Left kidney (tissue), 2 donors: ENCODE data around the gene SYPL2. TPM values are rescaled to one million over a fixed set of nuclear protein-coding genes. Genes with fewer than 3 reads are reported as not detected.

Source experiments
- DNase-seq: peaks from one replicate; pipeline ENCODE4 v3.0.0-alpha.2; 2013
- polyA plus RNA-seq: library from polyadenylated mRNA; unstranded; fragments of 120-200 nt; gene quantifications from one replicate; pipeline ENCODE4 v1.2.1, GENCODE V29; 2013; ENCODE audit not compliant: insufficient read length

The SYPL2 gene
- polyA plus RNA-seq, 1 donor: 13.4 TPM

- DNase-seq: no peak
These were observed 50.5 kb downstream of the SYPL2 start for GRCh38 chr1:109516872-109517271.

GRCh38 chr1:109517337-109517736 lies 51.0 kb downstream of the SYPL2 start:
- no peak for DNase-seq

- DNase-seq: no peak
These were observed 54.9 kb downstream of the SYPL2 start for GRCh38 chr1:109521002-109521951.

GRCh38 chr1:109522026-109522425 lies 55.7 kb downstream of the SYPL2 start:
- DNase-seq: no peak

- DNase-seq: no peak
These were observed 57.4 kb downstream of the SYPL2 start for GRCh38 chr1:109523706-109524105.

GRCh38 chr1:109527098-109527811 lies 60.9 kb downstream of the SYPL2 start:
- no peak for DNase-seq

GRCh38 chr1:109527846-109528695 lies 61.7 kb downstream of the SYPL2 start:
- DNase-seq: no peak

GRCh38 chr1:109528712-109529111 lies 62.4 kb downstream of the SYPL2 start:
- no peak for DNase-seq

GRCh38 chr1:109529881-109530456 lies 63.6 kb downstream of the SYPL2 start:
- no peak for DNase-seq

- no peak for DNase-seq
These were observed 64.2 kb downstream of the SYPL2 start for GRCh38 chr1:109530457-109531087.

- no peak for DNase-seq
These were observed 65.0 kb downstream of the SYPL2 start for GRCh38 chr1:109531380-109531779.

Other genes with a start within 250 kb of the SYPL2 start
- gene CELSR2, start 217.0 kb upstream of the SYPL2 start, polyA plus RNA-seq: 31.8 TPM
- gene PSRC1, start 183.4 kb upstream of the SYPL2 start, polyA plus RNA-seq: 29.8 TPM
- 0.37 TPM for gene MYBPHL, start 159.5 kb upstream of the SYPL2 start, polyA plus RNA-seq
- gene SORT1, start 68.6 kb upstream of the SYPL2 start, polyA plus RNA-seq: 66.4 TPM
- 120 TPM for gene PSMA5, start 40.1 kb upstream of the SYPL2 start, polyA plus RNA-seq
- gene ATXN7L2, start 17.4 kb downstream of the SYPL2 start, polyA plus RNA-seq: 10.4 TPM
- gene CYB561D1, start 27.5 kb downstream of the SYPL2 start, polyA plus RNA-seq: 9.7 TPM
- gene AMIGO1, start 43.2 kb downstream of the SYPL2 start, polyA plus RNA-seq: 6.2 TPM
- 1.1 TPM for gene GPR61, start 73.3 kb downstream of the SYPL2 start, polyA plus RNA-seq
- gene GNAI3, start 82.1 kb downstream of the SYPL2 start, polyA plus RNA-seq: 13.1 TPM
- not detected for gene GNAT2, start 153.1 kb downstream of the SYPL2 start, polyA plus RNA-seq
- gene AMPD2, start 153.3 kb downstream of the SYPL2 start, polyA plus RNA-seq: 50.3 TPM
- 73.1 TPM for gene GSTM4, start 189.6 kb downstream of the SYPL2 start, polyA plus RNA-seq
- gene GSTM2, start 201.5 kb downstream of the SYPL2 start, polyA plus RNA-seq: 268 TPM
- 115 TPM for gene GSTM1, start 221.3 kb downstream of the SYPL2 start, polyA plus RNA-seq
- gene GSTM5, start 245.7 kb downstream of the SYPL2 start, polyA plus RNA-seq: 44.7 TPM